Measurements from ENCODE around the gene MRPL12.

Gene MRPL12

GRCh38 chr17:81722184-81723120, 19.3 kb downstream of the MRPL12 start:
- H3K4me1 ChIP-seq (ENCODE audit: control insufficient read depth, insufficient read depth, low read length): peaks cover 20% of the 10 kb centered on the region
- no peak overlapping the region for H3K4me3 ChIP-seq (ENCODE audit: low read length)
- no peaks in the 10 kb centered on the region for H3K9me3 ChIP-seq (ENCODE audit: control insufficient read depth, low read length)
- H3K27me3 ChIP-seq (replicated peaks; ENCODE audit: control insufficient read depth, insufficient read depth, low read length): no peaks in the 10 kb centered on the region
- H3K36me3 ChIP-seq (ENCODE audit: control insufficient read depth, insufficient read depth, low read length, severe bottlenecking): no peaks in the 10 kb centered on the region
- no peak for DNase-seq (ENCODE audit: low read depth)
- H3K9ac ChIP-seq (ENCODE audit: low read length): no peak overlapping the region

- Histone ChIP-seq H3K4me1 (ENCODE audit: control insufficient read depth, insufficient read depth, low read length) (peaks cover 20% of the 10 kb centered on the region), H3K9me3 (ENCODE audit: control insufficient read depth, low read length) (no peaks in the 10 kb centered on the region), H3K4me3 (ENCODE audit: low read length) (no peak overlapping the region), H3K36me3 (ENCODE audit: control insufficient read depth, insufficient read depth, low read length, severe bottlenecking) (no peaks in the 10 kb centered on the region), H3K27me3 (replicated peaks; ENCODE audit: control insufficient read depth, insufficient read depth, low read length) (no peaks in the 10 kb centered on the region), H3K9ac (ENCODE audit: low read length) (peak overlapping the region; percentile 30)
- no peak for DNase-seq (ENCODE audit: low read depth)
Measured at GRCh38 chr17:81723651-81724209, 20.6 kb downstream of the MRPL12 start.

- peaks cover 20% of the 10 kb centered on the region for H3K4me1 ChIP-seq (ENCODE audit: control insufficient read depth, insufficient read depth, low read length)
- no peak for DNase-seq (ENCODE audit: low read depth)
- H3K27me3 ChIP-seq (replicated peaks; ENCODE audit: control insufficient read depth, insufficient read depth, low read length): no peaks in the 10 kb centered on the region
- no peak overlapping the region for H3K4me3 ChIP-seq (ENCODE audit: low read length)
- H3K36me3 ChIP-seq (ENCODE audit: control insufficient read depth, insufficient read depth, low read length, severe bottlenecking): no peaks in the 10 kb centered on the region
- H3K9ac ChIP-seq (ENCODE audit: low read length): no peak overlapping the region
- H3K9me3 ChIP-seq (ENCODE audit: control insufficient read depth, low read length): no peaks in the 10 kb centered on the region
Measured at GRCh38 chr17:81725439-81725838, 22.3 kb downstream of the MRPL12 start.

- Histone ChIP-seq H3K36me3 (ENCODE audit: control insufficient read depth, insufficient read depth, low read length, severe bottlenecking) (no peaks in the 10 kb centered on the region), H3K9ac (ENCODE audit: low read length) (no peak overlapping the region), H3K27me3 (replicated peaks; ENCODE audit: control insufficient read depth, insufficient read depth, low read length) (no peaks in the 10 kb centered on the region), H3K4me1 (ENCODE audit: control insufficient read depth, insufficient read depth, low read length) (peaks cover 20% of the 10 kb centered on the region), H3K4me3 (ENCODE audit: low read length) (no peak overlapping the region), H3K9me3 (ENCODE audit: control insufficient read depth, low read length) (no peaks in the 10 kb centered on the region)
- no peak for DNase-seq (ENCODE audit: low read depth)
Measured at GRCh38 chr17:81726004-81726403, 22.8 kb downstream of the MRPL12 start.

- Histone ChIP-seq H3K4me1 (ENCODE audit: control insufficient read depth, insufficient read depth, low read length) (peaks cover 16% of the 10 kb centered on the region), H3K27me3 (replicated peaks; ENCODE audit: control insufficient read depth, insufficient read depth, low read length) (no peaks in the 10 kb centered on the region), H3K36me3 (ENCODE audit: control insufficient read depth, insufficient read depth, low read length, severe bottlenecking) (no peaks in the 10 kb centered on the region), H3K9me3 (ENCODE audit: control insufficient read depth, low read length) (no peaks in the 10 kb centered on the region), H3K9ac (ENCODE audit: low read length) (no peak overlapping the region), H3K4me3 (ENCODE audit: low read length) (no peak overlapping the region)
- DNase-seq (ENCODE audit: low read depth): no peak
Measured at GRCh38 chr17:81727324-81728031, 24.3 kb downstream of the MRPL12 start.

GRCh38 chr17:81733507-81734404, 30.6 kb downstream of the MRPL12 start:
- H3K9me3 ChIP-seq (ENCODE audit: control insufficient read depth, low read length): no peaks in the 10 kb centered on the region
- H3K4me1 ChIP-seq (ENCODE audit: control insufficient read depth, insufficient read depth, low read length): peaks cover 7% of the 10 kb centered on the region
- DNase-seq (ENCODE audit: low read depth): peak; percentile 90
- H3K4me3 ChIP-seq (ENCODE audit: low read length): no peak overlapping the region
- no peak overlapping the region for H3K9ac ChIP-seq (ENCODE audit: low read length)
- H3K36me3 ChIP-seq (ENCODE audit: control insufficient read depth, insufficient read depth, low read length, severe bottlenecking): no peaks in the 10 kb centered on the region
- no peaks in the 10 kb centered on the region for H3K27me3 ChIP-seq (replicated peaks; ENCODE audit: control insufficient read depth, insufficient read depth, low read length)

GRCh38 chr17:81734405-81735263, 31.5 kb downstream of the MRPL12 start:
- no peaks in the 10 kb centered on the region for H3K27me3 ChIP-seq (replicated peaks; ENCODE audit: control insufficient read depth, insufficient read depth, low read length)
- no peaks in the 10 kb centered on the region for H3K9me3 ChIP-seq (ENCODE audit: control insufficient read depth, low read length)
- no peak overlapping the region for H3K9ac ChIP-seq (ENCODE audit: low read length)
- H3K36me3 ChIP-seq (ENCODE audit: control insufficient read depth, insufficient read depth, low read length, severe bottlenecking): no peaks in the 10 kb centered on the region
- no peak for DNase-seq (ENCODE audit: low read depth)
- H3K4me3 ChIP-seq (ENCODE audit: low read length): no peak overlapping the region
- peaks cover 7% of the 10 kb centered on the region for H3K4me1 ChIP-seq (ENCODE audit: control insufficient read depth, insufficient read depth, low read length)

- Histone ChIP-seq H3K4me1 (ENCODE audit: control insufficient read depth, insufficient read depth, low read length) (peaks cover 7% of the 10 kb centered on the region), H3K4me3 (ENCODE audit: low read length) (no peak overlapping the region), H3K27me3 (replicated peaks; ENCODE audit: control insufficient read depth, insufficient read depth, low read length) (no peaks in the 10 kb centered on the region), H3K9me3 (ENCODE audit: control insufficient read depth, low read length) (no peaks in the 10 kb centered on the region), H3K9ac (ENCODE audit: low read length) (no peak overlapping the region), H3K36me3 (ENCODE audit: control insufficient read depth, insufficient read depth, low read length, severe bottlenecking) (no peaks in the 10 kb centered on the region)
- peak; percentile 11 for DNase-seq (ENCODE audit: low read depth)
Measured at GRCh38 chr17:81735264-81736102, 32.3 kb downstream of the MRPL12 start.

- Histone ChIP-seq H3K9ac (ENCODE audit: low read length) (no peak overlapping the region), H3K9me3 (ENCODE audit: control insufficient read depth, low read length) (no peaks in the 10 kb centered on the region), H3K27me3 (replicated peaks; ENCODE audit: control insufficient read depth, insufficient read depth, low read length) (peaks cover 12% of the 10 kb centered on the region), H3K36me3 (ENCODE audit: control insufficient read depth, insufficient read depth, low read length, severe bottlenecking) (no peaks in the 10 kb centered on the region), H3K4me1 (ENCODE audit: control insufficient read depth, insufficient read depth, low read length) (peaks cover 7% of the 10 kb centered on the region), H3K4me3 (ENCODE audit: low read length) (no peak overlapping the region)
- no peak for DNase-seq (ENCODE audit: low read depth)
Measured at GRCh38 chr17:81737947-81738800, 35.0 kb downstream of the MRPL12 start.
